K562 (cell line): Measurements from ENCODE around the gene MVD. TPM values are rescaled to one million over a fixed set of nuclear protein-coding genes. Genes with fewer than 3 reads are reported as not detected.

Experiments
- ATAC-seq: fragments of 200-7000 bp; cut with Tn5 transposase; 3 replicates; pipeline ENCODE4 v1.9.1; 2020; ENCODE audit warnings: moderate library complexity
- BruUV-seq: library from RNA; stranded (reverse); fragments of 400-500 nt; replicated peaks from 2 replicates; lab custom pipeline; 2021; lab: Mats Ljungman, UMichigan
- CTCF ChIA-PET: fragments of 300-600 bp; formaldehyde crosslinking; extraction: SDS; loops from one replicate; lab custom pipeline; 2021; ENCODE audit warnings: low intra/inter-chr PET ratio; lab: Yijun Ruan, JAX
- POLR2A ChIA-PET: fragments of 300-600, 350-650 bp; sonication (Branson Sonifier 250); formaldehyde crosslinking; extraction: SDS; loops from one replicate; lab custom pipeline; 2021; ENCODE audit warnings: antibody characterized with exemption, inconsistent platforms; lab: Yijun Ruan, JAX
- DNase-seq, 4 experiments: peaks; one replicate each; pipeline versions ENCODE4 v3.0.0 to v3.0.0-alpha.2; 2011 to 2018; ENCODE audit warnings: low spot score in 3 of 4, mixed read lengths in 3 of 4; ENCODE audit errors: extremely low read depth in 1 of 4
- FAIRE-seq: peaks from 2 replicates; lab custom pipeline; 2011; peaks lifted over from hg19 to GRCh38; lab: Jason Lieb, UNC
- H2AFZ ChIP-seq: 2 replicates; pipeline ENCODE4 v1.6.0; 2011; ENCODE audit warnings: low read depth, low read length, control low read depth, inconsistent platforms
- H3K27ac ChIP-seq: fragments of 200-600 bp; 3 replicates; pipeline ENCODE4 v1.8.0; 2011; ENCODE audit warnings: low read depth, mild to moderate bottlenecking, control low read depth, inconsistent platforms, low read length, moderate library complexity, mixed read lengths; ENCODE audit errors: extremely low read depth
- H3K27me3 ChIP-seq, 2 experiments: fragments of 300-600 bp in 1 of 2; 2 replicates in 1 of 2; 3 replicates in 1 of 2; pipeline versions ENCODE4 v1.6.0 to v1.8.0; 2011; ENCODE audit warnings: inconsistent platforms in 2 of 2, low read length in 2 of 2, mild to moderate bottlenecking in 1 of 2, mixed read lengths in 1 of 2, moderate library complexity in 1 of 2; ENCODE audit not compliant: control insufficient read depth in 2 of 2, insufficient read depth in 2 of 2
- H3K36me3 ChIP-seq: fragments of 300-600 bp; 3 replicates; pipeline ENCODE4 v1.8.0; 2011; ENCODE audit warnings: mild to moderate bottlenecking, low read length, inconsistent platforms; ENCODE audit not compliant: control insufficient read depth, insufficient read depth
- H3K4me1 ChIP-seq, 2 experiments: fragments of 200-600 bp in 1 of 2; replicated peaks in 1 of 2; 2 replicates in 1 of 2; 3 replicates in 1 of 2; pipeline versions ENCODE4 v1.5.1 to v1.8.0; 2011; ENCODE audit warnings: inconsistent platforms in 2 of 2, low read length in 2 of 2, mild to moderate bottlenecking in 1 of 2, mixed read lengths in 1 of 2, moderate library complexity in 1 of 2; ENCODE audit not compliant: control insufficient read depth in 2 of 2, insufficient read depth in 2 of 2
- H3K4me2 ChIP-seq: 2 replicates; pipeline ENCODE4 v1.6.1; 2011; ENCODE audit warnings: low read length, control low read depth, inconsistent platforms, mixed read lengths; ENCODE audit not compliant: insufficient read depth
- H3K4me3 ChIP-seq: fragments of 200-600 bp; sonication (generic), shearing (Covaris generic); 2 replicates; pipeline ENCODE4 v1.5.1; 2016; ENCODE audit warnings: control low read depth, inconsistent platforms
- H3K79me2 ChIP-seq: fragments of 200-600 bp; 3 replicates; pipeline ENCODE4 v1.8.0; 2011; ENCODE audit warnings: low read length, inconsistent platforms; ENCODE audit not compliant: control insufficient read depth, insufficient read depth
- H3K9ac ChIP-seq, 2 experiments: 2 replicates each; pipeline versions ENCODE4 v1.6.0 to v1.6.1; 2011; ENCODE audit warnings: low read depth in 2 of 2, low read length in 2 of 2, control low read depth in 1 of 2, inconsistent platforms in 1 of 2, mild to moderate bottlenecking in 1 of 2, mixed read lengths in 1 of 2; ENCODE audit not compliant: insufficient read depth in 1 of 2
- H3K9me1 ChIP-seq: one replicate; pipeline ENCODE4 v1.6.0; 2011; ENCODE audit warnings: inconsistent platforms, mild to moderate bottlenecking, low read length, moderate library complexity; ENCODE audit not compliant: control insufficient read depth, insufficient read depth
- H3K9me3 ChIP-seq: replicated peaks from 2 replicates; pipeline ENCODE4 v1.5.1; 2011; ENCODE audit warnings: low read depth, low read length, inconsistent platforms; ENCODE audit not compliant: control insufficient read depth, insufficient read depth
- H4K20me1 ChIP-seq: replicated peaks from 2 replicates; pipeline ENCODE4 v1.6.1; 2011; ENCODE audit warnings: low read length, inconsistent platforms, mixed read lengths; ENCODE audit not compliant: control insufficient read depth, insufficient read depth
- CGGBP1 ChIP-seq: fragments of 250-450 bp; sonication (Bioruptor Pico); IDR thresholded peaks from 2 replicates; pipeline ENCODE4 v1.9.0; 2021; ENCODE audit warnings: mild to moderate bottlenecking
- E2F8 ChIP-seq: fragments of 450-650 bp; IDR thresholded peaks from 2 replicates; pipeline ENCODE4 v1.7.1; 2018; ENCODE audit warnings: mild to moderate bottlenecking, low read depth; ENCODE audit not compliant: partially characterized antibody
- HNRNPL ChIP-seq: fragments of 200-400 bp; formaldehyde crosslinking; IDR thresholded peaks from 2 replicates; pipeline ENCODE4 v1.6.1; 2017; ENCODE audit warnings: low read depth, mild to moderate bottlenecking, low read length
- RERE ChIP-seq: sonication (generic); formaldehyde crosslinking; IDR thresholded peaks from 2 replicates; pipeline ENCODE4 v1.8.0; 2023; ENCODE audit warnings: missing genetic modification reagents, mild to moderate bottlenecking, borderline replicate concordance
- STAT6 ChIP-seq: sonication (generic); formaldehyde crosslinking; IDR thresholded peaks from 2 replicates; pipeline ENCODE4 v1.8.1; 2023; ENCODE audit warnings: mild to moderate bottlenecking, missing genetic modification reagents
- TCF15 ChIP-seq: fragments of 250-450 bp; sonication (Bioruptor Pico); IDR thresholded peaks from 2 replicates; pipeline ENCODE4 v1.8.0; 2022; ENCODE audit warnings: moderate library complexity, mild to moderate bottlenecking, inconsistent platforms
- ZBTB33 ChIP-seq: sonication (generic); formaldehyde crosslinking; IDR thresholded peaks from 2 replicates; pipeline ENCODE4 v1.8.1; 2023; ENCODE audit warnings: mild to moderate bottlenecking, missing genetic modification reagents
- WGBS: fragments of 100-300 bp; shearing (Covaris generic); methylation state at CpG from one replicate; pipeline ENCODE4 v1.1.6; 2016; ENCODE audit warnings: low coverage, mixed read lengths; ENCODE audit not compliant: insufficient coverage; ENCODE audit errors: missing lambda C conversion rate; 5-methylcytosine and 5-hydroxymethylcytosine counted together
- in situ Hi-C: fragments of 300-500 bp; cut with MboI; formaldehyde crosslinking; loops from 4 replicates; pipeline ENCODE4 v1.15.0; 2018; ENCODE audit warnings: inconsistent platforms, mixed read lengths
- intact Hi-C: fragments of 100-400 bp; cut with micrococcal nuclease; formaldehyde crosslinking; loops from 2 replicates; pipeline ENCODE4 v1.14.2; 2022
- polyA plus RNA-seq, 8 experiments: library from polyadenylated mRNA; depleted of rRNA in 4 of 8; stranded (reverse) in 5 of 8; unstranded in 3 of 8; fragments of >200 nt; fragmentation: Nextera tagmentation in 2 of 8; fragmentation: Illumina TruSeq in 1 of 8; extraction: Ambion mirVana in 2 of 8; extraction: Trizol in 1 of 8; gene quantifications; 2 replicates each; pipeline versions ENCODE4 v1.2.1 to v1.2.3, GENCODE V29; 2011 to 2014; ENCODE audit warnings: inconsistent platforms in 1 of 8, missing spikeins in 1 of 8
- total RNA-seq, 7 experiments: library from RNA; depleted of rRNA in 6 of 7; stranded (reverse); fragments of >200 nt in 6 of 7; fragmentation: Illumina TruSeq in 2 of 7; extraction: Trizol in 2 of 7; gene quantifications; 2 replicates each; pipeline versions ENCODE4 v1.2.1 to v1.2.3, GENCODE V29; 2011 to 2021; ENCODE audit warnings: low replicate concordance in 1 of 7

MVD gene
- total and polyA plus RNA-seq, 9 of the 15 experiments (the other 6 are each of a cell fraction or from before 2014, with no cell fraction given), result 12.2 to 141 (median 45.3) TPM

GRCh38 chr16:88659160-88659559 is 3.7 kb downstream of the MVD start:
- FAIRE-seq (no peak), ATAC-seq (no peak), DNase-seq (no peak)
- Histone ChIP-seq H3K27me3 (no peaks in the 10 kb centered on the region), H3K36me3 (peaks cover 61% of the 10 kb centered on the region; the same call in 2 of the 3 replicates), H2AFZ (no peak overlapping the region), H4K20me1 (peaks cover 10% of the 10 kb centered on the region; the same call in 1 of the 2 replicates), H3K79me2 (peaks cover 67% of the 10 kb centered on the region), H3K27ac (no peak overlapping the region), H3K4me1 (peaks cover 12 to 89% of the 10 kb centered on the region in 2 experiments), H3K9me3 (no peaks in the 10 kb centered on the region), H3K9me1 (no peaks in the 10 kb centered on the region), H3K4me2 (no peak overlapping the region), H3K4me3 (no peak overlapping the region), H3K9ac (peak overlapping the region in 1 of 2 experiments; percentile 79; a peak in 2 of 4 replicates)
- intact Hi-C loops (no loop called here), in situ Hi-C loops (no loop called here)
- ChIA-PET POLR2A (no interaction called here), CTCF (no interaction called here)
- WGBS, result 87% methylated on average over 25 of the region's 25 CpGs
- no TSS peak for BruUV-seq
- TF ChIP-seq RERE (CRISPR knock-in tag), result 0 out of 2 replicates have a peak, but pooled peaks have one; percentile 42
- TF ChIP-seq HNRNPL, result no peak
- TF ChIP-seq TCF15 (CRISPR knock-in tag), result no peak
- no peak for TF ChIP-seq E2F8
- no peak for TF ChIP-seq STAT6 (CRISPR knock-in tag)
- TF ChIP-seq ZBTB33 (CRISPR knock-in tag), result peak; percentile 50; the same call in 1 of the 2 replicates
- TF ChIP-seq CGGBP1 (CRISPR knock-in tag), result no peak
